NT2/D1 (cell line): ENCODE measurements around the gene LRRC27.

Experiments used
- SUZ12 ChIP-seq: IDR thresholded peaks from 2 replicates; pipeline ENCODE4 v1.6.1; 2011; ENCODE audit not compliant: insufficient read length, insufficient read depth; ENCODE audit errors: extremely low read depth
- YY1 ChIP-seq: IDR thresholded peaks from 2 replicates; pipeline ENCODE4 v1.6.1; 2011; ENCODE audit not compliant: insufficient read length, insufficient read depth
- ZNF274 ChIP-seq: IDR thresholded peaks from 2 replicates; pipeline ENCODE4 v1.6.1; 2011; ENCODE audit warnings: mild to moderate bottlenecking, low read depth, low read length

DNA sequence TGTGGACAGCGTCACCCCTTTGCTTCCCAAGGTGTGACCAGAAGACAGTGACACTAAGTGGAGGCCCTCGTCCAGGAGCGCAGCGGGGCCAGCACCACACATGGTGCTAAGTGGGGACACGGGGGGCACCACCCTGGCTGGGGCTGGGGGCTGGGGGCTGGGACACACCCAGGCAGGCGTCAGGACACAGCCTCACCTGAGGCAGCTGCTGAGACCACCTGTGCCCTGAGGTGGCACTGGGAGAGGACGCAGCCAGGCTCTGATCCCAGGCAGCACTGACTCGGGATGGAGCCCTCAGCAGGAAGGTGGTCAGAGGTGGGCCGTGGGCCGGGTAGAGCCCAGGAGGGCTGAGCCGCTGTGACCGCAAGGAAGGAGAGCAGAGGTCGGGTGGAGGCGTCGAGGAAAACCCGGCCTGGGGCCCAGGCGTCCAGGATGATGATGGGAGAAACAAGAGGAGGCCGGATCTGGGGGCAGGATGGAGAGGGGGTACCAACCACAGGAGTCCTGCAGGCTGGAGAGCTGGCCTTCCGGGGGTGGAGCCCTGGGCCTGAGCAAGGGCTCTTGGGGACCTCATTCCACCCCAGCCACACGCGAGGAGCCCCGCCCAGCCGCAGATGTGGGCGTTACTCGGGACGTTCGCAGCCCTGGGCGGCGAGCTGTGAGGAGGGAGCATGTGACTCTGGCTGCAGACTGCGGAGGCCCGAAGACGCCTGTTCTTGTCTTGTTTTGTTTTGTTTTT is 22.5 kb downstream of the LRRC27 start:
- no peak for TF ChIP-seq YY1
- no peak for TF ChIP-seq SUZ12
- no peak for TF ChIP-seq ZNF274
